HG02610 (cell line): Measurements from ENCODE around the gene FOSL1.
A peak's percentile ranks its signal among the peaks of the same experiment; 100 is the strongest.

Experiments used
- ATAC-seq: cut with Tn5 transposase; IDR thresholded peaks from one replicate; pipeline ENCODE4 v1.9.1; 2021; ENCODE audit warnings: mild to moderate bottlenecking, moderate library complexity; ENCODE audit not compliant: unreplicated experiment

The FOSL1 gene

DNA sequence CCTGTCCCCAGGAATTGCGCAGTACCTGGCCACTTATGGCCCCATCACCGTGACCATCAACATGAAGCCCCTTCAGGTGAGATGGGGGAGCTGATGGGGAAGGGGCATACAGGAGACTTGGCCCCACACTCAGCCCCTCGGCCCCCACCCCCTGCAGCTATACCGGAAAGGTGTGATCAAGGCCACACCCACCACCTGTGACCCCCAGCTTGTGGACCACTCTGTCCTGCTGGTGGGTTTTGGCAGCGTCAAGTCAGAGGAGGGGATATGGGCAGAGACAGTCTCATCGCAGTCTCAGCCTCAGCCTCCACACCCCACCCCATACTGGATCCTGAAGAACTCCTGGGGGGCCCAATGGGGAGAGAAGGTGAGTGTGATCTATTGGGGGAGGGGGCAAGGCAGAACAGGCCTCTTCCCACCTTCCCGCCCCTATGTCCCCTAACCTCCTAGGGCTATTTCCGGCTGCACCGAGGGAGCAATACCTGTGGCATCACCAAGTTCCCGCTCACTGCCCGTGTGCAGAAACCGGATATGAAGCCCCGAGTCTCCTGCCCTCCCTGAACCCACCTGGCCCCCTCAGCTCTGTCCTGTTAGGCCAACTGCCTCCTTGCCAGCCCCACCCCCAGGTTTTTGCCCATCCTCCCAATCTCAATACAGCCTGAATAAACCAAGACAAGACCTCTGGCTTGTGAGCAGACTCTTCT lies 17.0 kb downstream of the FOSL1 start:
- no peak for ATAC-seq

DNA sequence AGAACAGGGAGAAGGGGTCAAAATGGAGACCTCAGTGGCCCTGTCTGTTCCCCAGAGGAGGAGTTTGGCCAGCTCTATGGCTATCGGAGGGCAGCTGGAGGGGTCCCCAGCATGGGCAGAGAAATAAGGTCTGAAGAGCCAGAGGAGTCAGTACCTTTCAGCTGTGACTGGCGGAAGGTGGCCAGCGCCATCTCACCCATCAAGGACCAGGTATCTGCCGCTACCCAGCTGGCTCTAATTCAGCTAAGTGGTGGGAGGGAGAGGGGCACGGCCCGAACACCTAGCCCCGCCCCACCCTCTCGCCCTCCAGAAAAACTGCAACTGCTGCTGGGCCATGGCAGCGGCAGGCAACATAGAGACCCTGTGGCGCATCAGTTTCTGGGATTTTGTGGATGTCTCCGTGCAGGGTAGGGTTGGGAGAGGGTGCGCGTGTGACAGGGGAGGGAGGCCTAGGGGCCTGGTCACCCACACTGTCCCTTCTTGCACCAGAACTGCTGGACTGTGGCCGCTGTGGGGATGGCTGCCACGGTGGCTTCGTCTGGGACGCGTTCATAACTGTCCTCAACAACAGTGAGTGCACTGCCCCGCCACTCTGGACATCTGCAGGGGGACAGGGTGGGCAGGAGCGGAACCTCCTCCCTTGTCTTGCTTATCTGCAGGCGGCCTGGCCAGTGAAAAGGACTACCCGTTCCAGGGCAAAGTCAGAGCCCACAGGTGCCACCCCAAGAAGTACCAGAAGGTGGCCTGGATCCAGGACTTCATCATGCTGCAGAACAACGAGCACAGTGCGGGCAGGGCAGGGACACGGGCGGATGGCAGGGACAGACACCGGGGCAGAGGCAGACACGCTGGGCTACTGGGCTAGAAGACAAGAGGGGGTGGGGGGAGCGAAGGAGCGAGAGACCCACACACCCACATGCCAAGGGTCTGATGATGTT lies 17.8 kb downstream of the FOSL1 start:
- ATAC-seq = no peak

GRCh38 chr11:65880844-65881421 lies 19.3 kb downstream of the FOSL1 start:
- ATAC-seq = no peak

- ATAC-seq = no peak
Measured at GRCh38 chr11:65880027-65880426, 20.2 kb downstream of the FOSL1 start.

DNA sequence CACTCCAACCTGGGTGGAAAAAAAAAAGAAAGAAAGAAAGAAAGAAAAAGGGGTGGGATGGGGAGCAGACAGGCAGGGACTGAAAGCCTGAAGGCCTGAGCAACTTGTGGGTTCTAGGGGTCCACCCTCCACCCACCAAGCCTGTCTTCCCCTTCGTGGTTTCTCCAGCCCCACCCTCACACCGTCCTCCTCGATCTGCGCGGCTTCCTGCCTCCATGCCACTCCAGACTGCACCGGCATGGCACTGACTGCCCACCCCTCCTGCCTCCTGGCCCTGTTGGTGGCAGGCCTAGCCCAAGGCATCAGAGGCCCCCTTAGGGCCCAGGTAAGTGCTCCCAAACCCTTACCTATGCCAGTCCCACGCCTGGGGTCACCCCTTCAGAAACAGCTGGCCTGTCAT lies 20.6 kb downstream of the FOSL1 start, which contains the start of gene CTSW:
Gene CTSW (plus strand): TSS at position 221 of the 400 bp plus-strand sequence. CDS start 18 bp downstream, at position 239.
- ATAC-seq = no peak

- peak; percentile 75 for ATAC-seq
Measured at GRCh38 chr11:65873318-65874156, 26.7 kb downstream of the FOSL1 start.

- no peak for ATAC-seq
Measured at GRCh38 chr11:65872586-65873317, 27.4 kb downstream of the FOSL1 start, which contains the start of gene EFEMP2. TSS of gene EFEMP2 (minus strand) at chr11:65872800. CDS start at chr11:65872354, 446 bp downstream.

DNA sequence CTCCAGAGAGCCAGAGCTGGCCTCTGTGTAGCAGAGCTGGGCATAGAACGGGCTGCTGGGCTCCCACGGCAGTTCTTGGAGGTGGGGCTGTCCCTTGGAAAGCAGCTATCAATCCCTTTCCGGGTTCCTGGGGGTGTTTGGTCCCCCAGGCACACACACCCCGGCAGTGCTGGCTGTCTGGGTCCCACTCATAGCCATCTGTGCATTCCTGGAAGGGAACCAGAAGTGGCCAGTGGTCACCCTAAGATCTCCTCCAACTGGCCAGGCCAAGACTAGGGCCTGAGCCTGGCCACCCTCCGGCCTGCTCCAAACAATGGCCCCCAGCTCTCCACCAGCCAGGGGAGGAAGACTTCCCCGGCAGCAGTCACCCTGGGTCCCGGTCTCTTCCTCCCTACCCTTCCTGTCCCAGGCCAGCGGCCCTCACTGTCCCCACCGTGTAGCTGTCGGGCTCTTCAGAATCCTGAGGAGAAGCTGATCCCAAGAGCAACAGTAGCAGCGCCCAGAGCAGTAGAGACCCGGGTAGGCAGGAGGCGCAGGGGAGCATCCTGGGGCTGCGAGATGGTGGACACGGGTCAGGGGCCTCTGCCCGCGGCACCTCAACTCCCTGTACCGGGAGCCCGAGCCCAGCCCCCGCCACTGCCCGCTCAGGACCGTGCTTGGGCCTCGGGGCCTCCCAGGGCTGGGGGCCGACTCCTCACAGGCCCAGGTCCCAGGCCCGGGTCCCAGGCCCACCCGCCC lies 28.2 kb downstream of the FOSL1 start:
- ATAC-seq = no peak

GRCh38 chr11:65870706-65871681 lies 29.2 kb downstream of the FOSL1 start:
- ATAC-seq = no peak

- no peak for ATAC-seq
Measured at GRCh38 chr11:65870307-65870658, 29.9 kb downstream of the FOSL1 start.

DNA sequence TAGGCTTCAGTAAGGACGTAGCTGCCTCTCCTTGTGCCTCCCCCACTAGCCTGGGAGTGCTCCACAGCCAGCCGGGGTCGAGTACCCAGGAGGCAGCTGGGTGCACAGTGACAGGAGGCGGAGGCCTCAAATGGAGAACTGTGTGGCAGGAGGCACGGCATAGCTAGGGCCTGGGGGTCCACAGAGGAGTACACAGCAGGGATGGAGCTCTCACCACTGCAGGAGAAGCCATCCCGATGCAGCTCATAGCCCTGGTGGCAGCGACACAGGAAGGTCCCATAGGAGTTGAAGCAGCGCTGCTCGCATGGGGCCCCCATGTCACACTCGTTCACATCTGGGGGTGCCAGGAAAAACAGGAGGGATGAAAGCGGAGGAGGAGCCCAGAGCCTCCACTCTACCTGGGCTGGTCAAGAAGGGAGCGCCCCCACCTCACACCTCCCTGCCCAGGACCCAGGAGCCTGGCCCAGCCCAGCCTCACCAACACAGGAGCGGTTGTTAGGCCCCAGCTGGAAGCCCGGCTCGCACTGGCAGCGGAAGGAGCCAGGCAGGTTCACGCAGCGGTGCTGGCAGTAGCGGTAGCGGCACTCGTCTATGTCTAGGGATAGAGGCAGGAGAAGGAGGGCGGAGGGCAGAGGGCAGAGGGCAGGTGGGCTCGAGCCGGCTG lies 30.4 kb downstream of the FOSL1 start:
- ATAC-seq = no peak

DNA sequence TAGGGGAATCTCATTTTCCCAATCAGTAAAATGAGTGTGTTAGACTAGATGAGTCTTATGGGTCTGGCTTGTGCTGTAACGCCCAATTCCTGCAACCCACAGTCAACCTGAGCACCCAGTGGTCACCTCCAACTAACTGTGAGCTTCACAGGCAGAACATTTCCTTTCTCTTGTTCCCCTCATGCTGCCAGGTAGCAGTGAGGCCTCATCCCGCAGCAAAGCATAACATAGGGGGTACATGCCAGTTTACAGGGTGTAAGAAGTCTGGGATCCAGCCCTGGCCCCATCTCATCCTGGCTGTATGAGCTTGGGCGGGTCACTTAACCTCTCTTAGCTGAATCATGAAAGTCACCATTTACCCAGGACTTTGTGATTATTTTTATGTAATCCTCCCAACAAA lies 31.3 kb downstream of the FOSL1 start:
- ATAC-seq = no peak

DNA sequence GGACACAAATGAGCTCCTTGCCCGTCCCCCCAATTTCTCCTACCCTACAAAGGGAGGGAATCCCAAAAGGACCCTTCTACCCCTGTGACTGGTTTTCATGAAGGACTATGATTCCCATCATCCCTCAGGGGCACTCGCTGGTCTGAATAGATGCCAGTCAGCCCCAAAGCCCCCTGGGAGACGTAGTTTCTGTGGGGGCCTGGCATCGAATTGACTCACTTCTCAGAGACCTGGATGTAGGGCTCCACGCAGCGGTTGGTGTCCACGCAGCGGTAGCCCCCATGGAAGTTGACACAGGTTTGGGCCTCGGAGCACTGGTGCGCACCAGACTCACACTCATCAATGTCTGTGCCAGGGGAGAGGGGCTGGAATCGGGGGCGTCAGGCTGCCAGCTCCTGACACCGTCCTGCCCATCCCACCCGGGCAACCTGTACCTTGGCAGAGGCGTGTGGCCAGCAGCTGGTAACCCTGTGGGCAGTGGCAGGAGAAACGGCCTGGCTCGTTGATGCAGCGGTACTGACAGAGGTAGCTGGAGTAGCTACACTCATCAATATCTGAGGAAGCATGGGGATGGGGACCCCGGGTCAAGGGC lies 32.0 kb downstream of the FOSL1 start:
- no peak for ATAC-seq

- no peak for ATAC-seq
Measured at GRCh38 chr11:65867284-65868071, 32.7 kb downstream of the FOSL1 start.

GRCh38 chr11:65866509-65867283 lies 33.5 kb downstream of the FOSL1 start:
- no peak for ATAC-seq
